HS-27A (cell line): Measurements from ENCODE around the gene CLGN.
"Not testable (repeated sequence)": the region's sequence is repeated elsewhere in the genome, so short reads cannot be mapped to it uniquely, and the experiment has no call there.

Experiments
- DNase-seq: peaks from one replicate; pipeline ENCODE4 v3.0.0-alpha.2; 2012; ENCODE audit warnings: low read depth, missing footprints

CLGN gene, protein sequence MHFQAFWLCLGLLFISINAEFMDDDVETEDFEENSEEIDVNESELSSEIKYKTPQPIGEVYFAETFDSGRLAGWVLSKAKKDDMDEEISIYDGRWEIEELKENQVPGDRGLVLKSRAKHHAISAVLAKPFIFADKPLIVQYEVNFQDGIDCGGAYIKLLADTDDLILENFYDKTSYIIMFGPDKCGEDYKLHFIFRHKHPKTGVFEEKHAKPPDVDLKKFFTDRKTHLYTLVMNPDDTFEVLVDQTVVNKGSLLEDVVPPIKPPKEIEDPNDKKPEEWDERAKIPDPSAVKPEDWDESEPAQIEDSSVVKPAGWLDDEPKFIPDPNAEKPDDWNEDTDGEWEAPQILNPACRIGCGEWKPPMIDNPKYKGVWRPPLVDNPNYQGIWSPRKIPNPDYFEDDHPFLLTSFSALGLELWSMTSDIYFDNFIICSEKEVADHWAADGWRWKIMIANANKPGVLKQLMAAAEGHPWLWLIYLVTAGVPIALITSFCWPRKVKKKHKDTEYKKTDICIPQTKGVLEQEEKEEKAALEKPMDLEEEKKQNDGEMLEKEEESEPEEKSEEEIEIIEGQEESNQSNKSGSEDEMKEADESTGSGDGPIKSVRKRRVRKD

DNA sequence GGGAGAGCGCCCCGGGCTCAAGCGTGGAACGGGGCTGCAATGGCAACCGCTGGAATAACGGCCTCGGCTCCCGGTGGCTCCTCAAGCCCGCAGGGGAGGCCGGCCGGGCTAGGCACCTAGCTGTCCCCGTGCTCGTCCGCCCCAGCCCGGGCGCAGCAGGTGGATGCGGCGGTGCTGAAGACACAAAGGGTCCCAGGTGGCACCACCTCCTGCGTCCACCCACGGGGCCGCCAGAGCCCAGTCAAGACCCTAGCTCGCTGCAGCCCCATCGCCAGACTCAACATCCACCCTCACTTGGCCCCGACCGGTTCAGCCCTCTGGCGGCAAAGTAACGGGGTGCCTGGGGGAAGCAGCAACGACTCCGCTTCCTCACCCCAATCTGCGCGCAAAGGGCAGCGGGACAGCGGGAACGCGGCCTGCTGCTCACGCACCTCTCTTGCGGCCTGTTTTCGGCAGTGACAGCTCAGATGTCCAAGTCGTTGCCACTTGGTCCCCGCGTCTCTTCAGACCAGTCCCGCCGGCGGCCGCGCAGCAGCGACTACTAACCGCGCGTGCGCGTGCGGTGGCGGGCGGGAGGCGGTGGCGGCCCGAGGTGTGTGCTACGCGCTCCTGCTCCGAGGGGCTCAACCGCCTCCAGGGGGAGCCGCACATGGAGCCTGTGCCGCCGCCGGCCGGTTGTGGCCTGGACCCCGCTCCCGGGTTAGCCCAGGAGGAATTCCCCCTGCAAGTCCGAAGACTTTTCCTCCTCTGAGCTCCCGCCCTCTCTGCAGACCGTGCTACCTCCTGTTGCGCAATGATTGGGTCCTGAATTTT, at the start of gene CLGN:
CLGN (minus strand) TSS at position 543 of the 813 bp plus-strand sequence. CDS start 14,570 bp downstream, outside the sequence.
- DNase-seq, result no peak

DNA sequence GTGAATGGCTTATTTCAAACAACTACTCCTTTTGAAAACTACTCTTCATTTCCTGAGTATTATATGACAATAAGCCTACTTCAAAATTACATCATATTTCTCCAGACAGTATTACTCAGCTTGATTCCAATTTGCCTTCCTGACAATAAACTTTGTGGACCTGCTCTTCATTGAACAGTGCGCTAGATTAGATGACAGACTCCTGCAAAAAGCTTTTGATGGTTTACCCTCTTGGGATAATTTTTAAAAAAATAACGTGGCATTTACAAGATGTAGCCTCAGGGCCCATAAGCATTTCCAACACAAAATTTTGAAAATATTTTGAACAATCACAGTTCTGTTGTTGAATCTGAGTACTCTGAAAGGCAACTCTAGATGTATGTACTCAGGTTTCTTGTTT, 44.7 kb upstream of the CLGN start:
- DNase-seq, result no peak

DNA sequence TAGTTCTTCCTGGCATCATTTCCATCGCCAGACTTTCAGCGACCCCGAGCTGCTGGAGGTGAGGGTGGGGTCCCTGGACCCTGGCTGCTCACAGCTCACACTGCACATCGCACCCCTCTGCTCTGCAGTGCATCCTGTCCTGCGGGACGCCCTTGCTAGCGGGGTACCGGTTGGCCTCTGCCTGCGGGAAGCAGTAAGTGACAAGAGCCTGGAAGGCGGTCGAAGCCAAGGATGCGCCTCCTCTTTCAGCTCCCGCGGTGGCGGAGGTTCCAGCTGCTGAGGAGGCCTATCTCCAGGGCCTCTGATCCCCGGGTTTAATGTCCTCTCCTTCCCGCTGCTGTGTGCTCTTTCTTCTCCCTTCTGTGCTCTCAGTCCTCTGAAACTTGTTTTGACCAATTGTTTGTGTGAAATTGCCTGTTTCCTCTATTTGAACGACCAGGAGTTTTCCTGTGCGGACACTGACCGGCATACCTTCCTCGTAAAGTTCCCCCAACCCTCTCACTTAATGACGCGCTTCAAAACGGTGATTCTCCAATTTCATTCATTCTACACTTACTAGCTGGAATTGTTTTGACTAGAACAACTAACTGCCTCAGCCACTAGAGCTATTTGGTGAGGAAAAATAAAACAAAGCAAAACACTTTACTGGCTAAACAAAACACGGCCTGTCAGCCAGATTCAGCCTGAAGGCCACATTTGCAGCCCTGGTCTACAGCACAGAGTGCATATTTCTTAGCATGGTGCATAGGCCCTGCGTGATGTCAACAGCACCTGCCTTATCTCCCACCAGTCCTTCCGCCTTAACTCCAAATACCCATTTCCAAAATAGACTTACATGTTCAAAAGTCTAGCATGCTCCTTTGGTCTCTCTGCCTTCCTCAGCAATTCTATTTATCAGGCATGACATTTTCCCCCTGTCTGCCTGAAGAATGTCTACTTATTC, 42.6 kb upstream of the CLGN start:
- DNase-seq, result no peak

DNA sequence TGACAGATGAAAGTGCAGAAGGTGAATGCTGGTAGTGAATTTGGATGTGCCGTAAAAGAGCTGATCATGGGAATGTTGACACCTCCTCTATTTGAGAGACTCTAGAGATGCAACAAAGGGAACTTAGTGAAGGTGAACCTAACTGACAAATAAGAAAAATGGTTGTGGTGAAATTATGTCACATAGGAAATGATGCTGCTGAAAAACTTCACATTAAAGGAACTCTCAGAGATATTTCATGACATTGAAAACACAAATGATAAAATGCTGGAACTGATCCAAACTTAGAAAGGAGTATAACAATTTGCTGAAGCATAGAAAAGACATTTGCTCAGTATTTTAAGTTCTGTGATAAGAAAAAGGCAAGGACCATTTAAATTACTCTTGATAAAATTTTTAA, 38.7 kb upstream of the CLGN start:
- DNase-seq, result no peak

DNA sequence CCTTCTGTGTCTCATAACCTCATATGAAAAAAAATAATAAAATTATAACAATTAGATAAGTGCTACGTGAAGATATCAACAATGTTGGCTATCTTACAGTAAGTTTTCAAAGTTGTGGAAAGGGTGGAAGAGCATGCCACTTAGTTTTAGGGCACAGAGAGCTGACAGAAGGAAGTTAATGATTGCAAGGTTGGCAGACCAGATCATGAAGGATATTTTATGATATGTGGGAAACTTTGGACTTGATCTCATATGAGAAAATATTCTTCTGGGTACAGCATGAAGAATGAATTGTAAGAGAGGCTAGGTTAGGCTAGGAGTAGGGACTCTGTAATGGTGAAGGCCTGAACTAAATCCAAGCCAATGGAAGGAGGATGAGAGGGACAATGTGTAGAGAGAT, 36.2 kb upstream of the CLGN start:
- DNase-seq, result no peak

DNA sequence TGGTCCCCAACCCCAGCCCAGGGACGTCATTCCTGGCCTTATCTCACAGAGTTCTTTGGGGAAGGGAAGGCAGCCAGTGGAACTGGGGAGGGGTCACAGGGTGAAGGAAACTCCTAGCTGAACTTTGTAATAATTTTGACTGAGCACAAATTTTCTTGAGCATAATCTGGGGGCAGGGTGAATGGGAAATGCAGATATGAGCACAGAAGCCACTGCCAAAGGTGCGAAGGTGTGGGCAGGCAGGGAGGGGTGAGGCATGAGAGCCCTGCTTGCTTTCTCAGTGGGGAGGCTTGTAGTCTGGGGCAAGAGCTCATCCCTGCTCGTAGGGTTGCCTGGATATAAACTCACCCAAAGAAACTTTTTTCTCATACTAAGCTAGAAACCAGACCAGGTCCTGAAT, 35.7 kb upstream of the CLGN start:
- no peak for DNase-seq

DNA sequence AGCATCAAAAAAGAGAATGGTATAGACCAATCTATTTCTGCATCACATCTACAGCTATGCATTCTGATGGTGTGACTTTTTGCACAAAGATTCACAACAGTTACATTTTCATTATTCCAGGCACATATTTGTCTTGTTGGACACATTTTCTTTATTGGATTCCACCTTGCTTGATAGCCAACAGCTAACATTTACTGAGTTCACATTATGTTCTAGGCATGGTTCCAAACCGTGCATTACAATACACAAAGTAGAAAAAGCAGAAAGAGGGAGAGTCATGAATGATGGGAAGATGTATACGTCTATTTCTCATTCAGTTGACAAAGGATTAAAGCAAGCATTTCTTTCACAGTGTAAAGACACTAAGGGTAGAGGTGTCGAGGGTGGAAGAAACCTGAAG, 22.9 kb upstream of the CLGN start:
- no peak for DNase-seq

DNA sequence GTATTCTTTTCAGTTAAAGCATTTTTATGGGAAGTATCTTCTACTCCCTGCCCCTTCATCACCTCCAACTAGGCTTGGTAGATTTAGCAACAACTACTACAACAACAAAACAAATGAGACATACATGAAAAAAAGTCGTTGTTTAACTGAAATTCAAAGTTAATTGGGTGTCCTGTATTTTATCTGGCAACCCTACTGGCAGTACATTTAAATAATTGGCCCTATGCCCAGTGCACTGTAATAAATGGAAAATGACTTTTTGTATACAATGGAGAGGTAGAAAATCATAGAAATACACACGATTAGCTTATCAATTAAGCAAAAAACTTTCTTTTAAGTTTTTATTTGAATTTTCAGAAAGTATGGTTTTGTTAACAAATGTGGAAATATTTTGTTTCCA, 21.4 kb upstream of the CLGN start:
- no peak for DNase-seq

DNA sequence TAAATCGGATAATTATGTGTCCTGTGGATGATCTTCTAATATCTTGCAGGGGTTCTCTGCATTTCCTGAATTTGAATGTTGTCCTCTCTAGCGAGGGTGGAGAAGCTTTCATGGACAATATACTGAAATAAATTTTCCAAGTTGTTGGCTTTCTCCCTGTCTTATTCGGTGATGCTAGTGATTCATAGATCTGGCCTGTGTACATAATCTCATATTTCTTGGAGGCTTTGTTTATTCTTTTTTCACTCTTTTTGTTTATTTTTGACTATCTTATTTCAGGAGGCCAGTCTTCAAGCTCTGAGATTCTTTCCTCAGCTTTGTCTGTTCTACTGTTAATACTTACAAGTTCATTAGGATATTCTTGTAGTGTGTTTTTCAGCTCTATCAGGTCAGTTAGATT, 20.7 kb upstream of the CLGN start:
- no peak for DNase-seq

DNA sequence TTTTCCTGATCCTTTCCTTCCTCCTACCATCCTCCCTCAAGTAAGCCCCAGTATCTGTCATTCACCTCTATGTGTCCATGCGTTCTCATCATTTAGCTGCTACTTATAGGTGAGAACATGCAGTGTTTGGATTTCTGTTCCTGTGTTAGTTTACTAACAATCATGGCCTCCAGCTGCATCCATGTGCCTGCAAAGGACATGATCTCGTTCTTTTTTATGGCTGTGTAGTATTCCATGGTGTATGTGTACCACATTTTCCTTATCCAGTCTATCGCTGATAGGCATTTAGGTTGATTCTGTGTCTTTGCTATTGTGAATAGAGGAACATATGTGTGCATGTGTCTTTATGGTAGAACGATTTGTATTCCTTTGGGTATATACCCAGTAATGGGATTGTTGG, 16.9 kb upstream of the CLGN start:
- DNase-seq, result not testable (repeated sequence)

DNA sequence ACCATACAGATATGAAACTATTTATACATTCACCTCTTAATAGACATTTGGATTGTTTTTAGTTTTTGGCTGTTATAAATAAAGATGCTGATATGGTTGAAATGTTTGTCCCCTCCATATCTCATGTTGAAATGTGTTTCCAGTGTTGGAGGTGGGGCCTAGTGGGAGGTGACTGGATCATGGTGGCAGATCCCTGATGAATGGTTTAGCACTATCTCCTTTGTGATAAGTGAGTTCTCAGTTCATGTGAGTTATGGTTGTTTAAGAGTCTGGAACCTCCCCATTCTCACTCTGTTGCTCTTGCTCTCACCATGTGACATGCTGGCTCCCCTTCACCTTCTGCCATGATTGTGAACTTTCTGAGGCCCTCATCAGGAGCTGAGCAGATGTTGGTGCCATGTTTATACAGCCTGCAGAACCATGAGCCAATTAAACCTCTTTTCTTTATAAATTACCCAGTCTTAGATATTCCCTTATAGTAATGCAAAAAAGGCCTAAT, 12.2 kb upstream of the CLGN start:
- no peak for DNase-seq

DNA sequence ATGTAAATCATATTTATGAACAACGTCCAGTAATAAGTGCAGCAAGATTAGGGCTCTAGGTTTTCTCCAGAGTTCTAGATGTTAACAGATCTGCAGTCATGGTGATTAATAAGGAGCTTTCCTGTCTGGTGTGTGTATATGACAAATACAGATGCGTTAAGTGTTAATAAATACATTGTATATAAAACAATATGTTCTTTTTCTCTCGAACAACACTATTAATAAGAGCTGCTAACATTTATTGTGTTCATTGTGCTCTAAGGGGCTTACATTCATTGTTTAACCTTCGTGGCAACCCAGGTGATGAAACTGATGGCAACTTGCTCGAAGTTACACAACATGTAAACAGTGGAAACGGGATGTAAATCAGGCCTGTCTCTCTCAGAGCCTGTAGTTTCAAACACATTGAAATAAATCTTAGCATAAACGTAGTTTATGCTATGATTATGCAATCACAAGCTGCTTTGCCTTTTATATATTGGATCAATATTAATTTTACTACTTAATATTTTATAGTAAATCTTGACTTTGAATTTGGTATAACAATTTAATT, 547 bp upstream of the CLGN start:
- no peak for DNase-seq

DNA sequence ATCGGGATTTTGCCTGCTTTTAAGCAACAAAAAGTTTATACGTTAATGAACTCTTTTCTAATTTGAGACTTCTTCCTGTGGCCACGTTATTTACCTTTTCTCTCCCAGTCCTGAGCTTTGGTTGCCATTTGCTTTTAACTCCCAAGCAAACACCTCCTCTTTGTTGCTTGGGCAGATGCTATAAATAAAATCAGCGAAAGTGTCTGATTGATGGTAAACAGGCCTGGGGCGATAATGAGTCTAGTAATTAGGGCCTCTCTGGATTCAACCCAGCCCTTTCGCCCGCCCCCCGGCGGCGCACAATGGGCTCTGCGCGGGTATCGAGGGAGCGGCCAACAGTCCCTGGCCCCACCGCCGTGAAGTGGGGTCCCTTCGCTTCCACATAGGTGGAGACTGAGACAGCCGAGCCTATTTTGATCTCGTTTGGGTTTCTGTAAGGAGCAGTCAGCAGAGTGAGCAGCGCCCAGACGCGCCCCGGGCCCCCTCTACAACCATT, 790 bp downstream of the CLGN start:
- DNase-seq, result no peak

DNA sequence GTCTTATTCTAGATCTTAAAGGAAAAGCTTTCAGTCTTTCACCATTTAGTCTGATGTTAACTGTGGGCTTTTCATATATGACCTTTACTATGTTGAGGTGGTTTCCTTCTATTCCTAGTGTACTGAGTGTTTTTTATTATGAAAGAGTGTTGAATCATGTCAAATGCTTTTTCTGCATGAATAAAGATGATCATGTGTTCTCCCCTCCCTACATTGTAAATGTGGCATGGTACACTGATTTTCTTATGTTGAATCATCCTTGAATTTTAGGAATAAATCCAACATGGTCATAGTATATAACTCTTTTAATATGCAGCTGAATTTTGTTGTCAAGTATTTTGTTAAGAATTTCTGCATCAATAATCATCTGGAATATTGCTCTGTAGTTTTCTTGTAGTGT, 4.3 kb downstream of the CLGN start:
- no peak for DNase-seq

DNA sequence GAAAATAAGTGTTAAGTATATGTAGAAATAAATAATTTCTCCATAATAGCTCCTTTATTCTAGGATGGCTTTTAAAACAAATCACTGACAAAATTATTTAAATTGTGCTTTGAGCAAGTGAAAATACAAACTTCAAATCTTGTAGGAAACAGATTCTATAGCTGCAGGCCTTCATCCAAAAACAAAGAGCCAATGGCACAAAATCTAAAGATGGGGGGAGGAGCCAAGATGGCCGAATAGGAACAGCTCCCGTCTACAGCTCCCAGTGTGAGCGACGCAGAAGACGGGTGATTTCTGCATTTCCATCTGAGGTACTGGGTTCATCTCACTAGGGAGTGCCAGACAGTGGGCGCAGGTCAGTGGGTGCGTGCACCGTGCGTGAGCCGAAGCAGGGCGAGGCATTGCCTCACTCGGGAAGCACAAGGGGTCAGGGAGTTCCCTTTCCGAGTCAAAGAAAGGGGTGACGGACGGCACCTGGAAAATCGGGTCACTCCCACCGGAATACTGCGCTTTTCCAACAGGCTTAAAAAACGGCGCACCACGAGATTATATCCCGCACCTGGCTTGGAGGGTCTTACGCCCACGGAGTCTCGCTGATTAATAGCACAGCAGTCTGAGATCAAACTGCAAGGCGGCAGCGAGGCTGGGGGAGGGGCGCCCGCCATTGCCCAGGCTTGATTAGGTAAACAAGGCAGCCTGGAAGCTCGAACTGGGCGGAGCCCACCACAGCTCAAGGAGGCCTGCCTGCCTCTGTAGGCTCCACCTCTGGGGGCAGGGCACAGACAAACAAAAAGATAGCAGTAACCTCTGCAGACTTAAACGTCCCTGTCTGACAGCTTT, 14.1 kb downstream of the CLGN start:
- DNase-seq, result not testable (repeated sequence)

DNA sequence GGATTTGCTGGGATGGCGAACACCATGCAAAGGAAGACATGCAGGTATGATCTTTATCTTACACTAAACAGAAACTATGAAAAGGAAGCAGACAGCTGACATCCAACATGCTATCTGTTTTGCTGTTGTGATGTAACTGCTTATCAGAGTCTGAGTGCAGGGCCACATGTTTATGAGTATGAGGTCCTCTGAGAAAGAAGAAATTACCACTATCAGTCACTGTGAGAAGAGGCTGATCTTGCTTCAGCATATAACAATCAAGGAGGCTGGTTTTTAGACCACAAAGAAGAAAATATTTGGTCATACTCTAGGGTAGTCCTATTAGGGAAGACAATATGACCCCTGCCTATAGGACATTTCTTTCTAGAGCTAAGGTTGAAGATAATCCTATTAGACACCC, 18.5 kb downstream of the CLGN start:
- no peak for DNase-seq

DNA sequence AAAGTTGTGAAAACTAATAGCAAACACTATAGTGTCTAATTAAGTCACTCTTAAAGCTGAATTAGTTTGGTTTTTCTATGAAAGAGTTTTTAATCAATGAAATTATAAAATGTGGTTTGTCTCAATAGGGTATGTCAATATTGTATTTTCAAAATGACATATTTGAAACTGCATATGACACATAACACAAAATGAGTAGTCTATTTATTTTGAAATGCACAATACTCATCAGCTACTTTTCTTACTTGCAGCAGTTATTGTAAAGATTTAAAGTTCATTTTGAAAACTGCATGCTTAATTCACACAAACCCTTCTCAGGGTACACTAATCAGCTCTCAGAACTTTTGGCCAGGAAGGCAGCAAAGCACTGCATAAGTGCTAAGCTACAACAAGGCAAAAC, 21.2 kb downstream of the CLGN start:
- no peak for DNase-seq

DNA sequence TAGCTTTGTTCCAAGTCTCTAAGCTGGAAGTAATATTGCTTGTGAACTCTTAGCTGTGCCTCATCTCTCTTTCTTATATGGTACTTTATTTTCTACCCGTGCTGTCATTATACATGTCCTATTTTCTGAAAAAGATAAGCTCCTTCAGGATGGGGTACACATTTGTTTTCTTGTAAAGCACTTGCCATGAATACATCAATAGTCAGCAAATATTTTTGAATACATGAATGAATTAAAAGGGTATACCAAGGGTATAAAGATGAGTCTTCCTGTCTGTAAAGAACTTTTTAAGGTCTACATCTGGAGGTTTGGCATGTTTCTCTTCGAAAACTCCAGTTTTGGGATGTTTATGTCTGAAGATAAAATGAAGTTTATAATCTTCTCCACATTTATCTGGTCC, 27.3 kb downstream of the CLGN start:
- no peak for DNase-seq

DNA sequence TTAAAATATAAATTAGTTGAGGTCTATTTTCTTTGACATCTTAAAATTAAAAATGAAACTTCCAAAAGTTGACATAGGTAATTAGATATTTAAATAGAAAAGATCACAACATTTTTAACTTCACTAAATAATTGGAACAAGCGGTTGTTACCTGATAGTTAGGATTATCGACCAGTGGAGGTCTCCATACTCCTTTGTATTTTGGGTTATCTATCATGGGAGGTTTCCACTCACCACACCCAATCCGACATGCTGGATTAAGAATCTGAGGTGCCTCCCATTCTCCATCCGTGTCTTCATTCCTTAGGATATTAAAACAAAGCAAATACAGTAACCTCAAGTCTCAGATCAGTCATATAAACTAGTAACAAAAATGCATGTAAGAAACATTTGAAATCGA, 31.8 kb downstream of the CLGN start:
- no peak for DNase-seq

DNA sequence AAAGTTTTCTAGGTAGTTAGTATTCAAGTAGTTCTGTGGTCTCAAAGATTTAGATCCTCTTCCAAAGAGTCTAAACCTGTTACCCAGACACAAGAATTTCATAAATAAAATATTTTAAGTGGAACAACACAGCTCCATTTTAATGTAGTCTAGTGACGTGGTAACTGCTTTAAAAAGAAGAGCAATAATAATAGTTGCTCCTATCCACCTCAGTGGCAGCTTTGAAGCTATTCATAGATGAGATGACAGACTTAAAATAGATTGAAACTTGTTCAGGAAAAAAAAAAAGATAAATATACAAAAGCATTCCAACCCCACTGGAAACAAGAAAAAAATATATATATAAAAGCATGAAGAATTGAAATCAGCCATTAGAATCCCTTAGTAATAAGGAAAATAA, 39.4 kb downstream of the CLGN start:
- DNase-seq, result no peak
